ELF-1 (cell line): ENCODE data around the gene NCOA7.

Experiments
- DNase-seq: peaks from one replicate; pipeline ENCODE4 v3.0.0-alpha.2; 2016; ENCODE audit warnings: low read depth, low spot score

Gene NCOA7

GRCh38 chr6:125974214-125974866 is 183.6 kb downstream of the NCOA7 start:
- no peak for DNase-seq

- no peak for DNase-seq
Measured at GRCh38 chr6:125979101-125979500, 188.3 kb downstream of the NCOA7 start.
